GM21515 (cell line): ENCODE results near the gene RPL10A.
A peak's percentile ranks its signal among the peaks of the same experiment; 100 is the strongest.

Experiments
- ATAC-seq: cut with Tn5 transposase; IDR thresholded peaks from one replicate; pipeline ENCODE4 v1.9.1; 2021; ENCODE audit not compliant: unreplicated experiment

Gene RPL10A

DNA sequence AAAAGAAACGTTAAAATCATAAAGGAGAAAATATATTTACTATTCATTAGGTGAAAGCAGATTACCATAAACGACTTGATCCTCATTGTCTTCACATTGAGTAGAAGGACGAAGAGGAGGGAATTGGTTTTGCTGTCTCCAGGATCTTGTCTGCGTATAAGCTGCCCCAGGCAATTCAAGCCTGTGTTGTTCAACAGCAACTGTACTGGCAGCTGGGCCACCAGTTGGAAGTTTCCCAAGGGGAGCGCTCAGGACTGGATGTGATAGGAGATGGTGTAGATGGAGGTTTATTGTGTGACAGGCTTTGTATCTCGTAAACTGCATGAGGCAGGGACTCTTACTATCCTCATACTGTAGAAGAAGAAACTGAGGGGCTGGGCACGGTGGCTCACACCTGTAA, 20.0 kb upstream of the RPL10A start:
- no peak for ATAC-seq

DNA sequence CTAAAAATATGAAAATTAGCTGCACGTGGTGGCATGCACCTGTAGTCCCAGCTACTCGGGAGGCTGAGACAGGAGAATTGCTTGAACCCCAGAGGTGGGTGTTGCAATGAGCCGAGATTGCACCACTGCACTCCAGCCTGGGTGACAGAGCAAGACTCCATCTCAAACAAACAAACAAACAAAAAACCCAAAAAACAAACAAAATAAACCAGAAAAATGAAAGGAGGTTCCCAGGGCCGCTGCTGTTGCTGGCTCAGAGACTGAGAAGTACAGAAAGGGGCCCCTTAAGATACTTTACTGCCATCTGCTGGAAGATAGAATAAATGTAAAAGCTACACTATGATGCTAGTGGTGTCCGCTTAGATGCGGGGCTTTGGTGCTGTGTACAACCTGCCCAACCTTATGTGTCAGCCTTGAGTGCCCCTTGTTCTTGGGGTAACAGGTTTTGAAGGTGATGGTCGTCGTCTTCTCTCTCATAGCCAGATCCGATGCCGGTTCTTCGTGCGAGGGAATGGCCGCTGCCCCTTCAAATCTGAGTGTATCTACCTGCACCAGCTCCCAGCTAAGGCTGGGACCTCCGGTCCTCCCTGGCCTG, 18.8 kb upstream of the RPL10A start:
- peak; percentile 48 for ATAC-seq

- ATAC-seq: no peak
These were observed 16.6 kb upstream of the RPL10A start for GRCh38 chr6:35451354-35452182.

- peak; percentile 87 for ATAC-seq
These were observed 15.8 kb upstream of the RPL10A start, which contains the start of gene FANCE for GRCh38 chr6:35452183-35453090. Gene FANCE (plus strand): TSS chr6:35452338. CDS start chr6:35452546, 208 bp downstream.

DNA sequence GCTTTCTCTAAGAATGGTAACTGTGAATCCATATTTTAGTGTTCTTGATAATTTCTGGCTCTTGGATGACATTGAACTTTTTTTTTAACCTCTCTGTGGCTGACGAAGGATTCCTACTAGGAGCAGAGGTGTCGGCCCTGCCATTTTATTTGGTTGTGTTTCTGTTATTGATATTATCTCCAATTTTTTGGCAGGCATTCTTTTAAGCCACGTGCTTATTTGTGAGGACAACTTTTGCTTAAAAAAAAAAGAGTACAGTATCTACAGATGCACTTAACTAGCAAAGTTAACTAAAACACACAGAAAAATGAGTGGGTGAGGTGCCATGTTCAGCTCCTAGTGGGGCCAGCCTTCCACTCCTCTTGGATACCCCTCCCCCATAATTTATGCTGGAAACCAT, 15.0 kb upstream of the RPL10A start:
- no peak for ATAC-seq

DNA sequence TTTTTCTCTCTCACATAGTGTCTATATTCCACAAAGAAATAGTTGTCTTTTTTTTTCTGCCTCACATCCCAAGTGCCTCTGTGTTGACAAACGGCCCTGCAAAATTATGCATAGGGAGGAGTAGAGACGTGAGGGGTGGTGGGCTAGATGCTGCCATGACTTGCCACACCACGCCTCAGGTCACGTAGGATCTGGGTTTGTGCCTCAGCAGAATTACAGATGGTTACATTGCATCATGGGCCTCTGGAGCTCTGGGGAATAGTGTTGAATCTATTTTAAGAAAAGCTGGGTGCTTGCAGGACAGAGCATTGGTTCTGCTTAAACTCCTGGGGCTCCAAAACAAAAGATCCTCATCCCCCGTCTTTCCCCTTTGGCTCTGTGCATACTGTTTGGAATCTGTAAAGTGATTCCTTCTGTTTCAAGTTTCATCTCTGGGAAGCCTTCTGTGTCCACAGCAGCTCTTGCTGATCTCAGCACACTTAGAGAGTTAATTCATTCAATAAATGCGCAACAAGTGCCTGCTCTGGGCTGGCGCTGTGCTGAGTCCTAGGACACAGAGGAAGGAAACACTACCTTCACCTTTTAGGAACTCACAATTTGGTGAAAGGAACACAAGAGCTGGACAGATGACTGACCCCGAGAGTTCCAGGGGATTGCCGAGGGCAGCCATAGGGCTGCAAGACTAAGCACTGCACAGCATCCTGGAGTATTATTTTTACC, 13.7 kb upstream of the RPL10A start:
- no peak for ATAC-seq

DNA sequence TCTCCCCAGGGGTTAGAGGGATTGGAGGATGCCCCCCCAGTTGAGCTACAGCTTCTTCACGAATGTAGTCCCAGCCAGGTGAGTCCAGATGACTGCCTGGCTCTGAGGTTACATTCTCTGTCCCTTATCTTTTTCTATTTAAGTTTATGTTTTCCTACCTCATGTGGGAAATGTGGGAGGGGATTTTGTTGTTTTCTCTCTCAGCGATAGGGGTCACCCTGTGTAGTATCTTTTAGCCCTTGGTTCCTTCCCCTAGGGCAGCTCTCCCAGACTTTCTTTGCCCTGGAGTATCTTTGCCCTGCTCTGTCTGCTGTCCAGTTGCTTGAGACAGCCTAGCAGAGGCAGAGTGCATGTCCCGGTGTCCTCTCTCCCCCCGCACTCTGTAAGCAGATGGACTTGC, 10.3 kb upstream of the RPL10A start:
- no peak for ATAC-seq

DNA sequence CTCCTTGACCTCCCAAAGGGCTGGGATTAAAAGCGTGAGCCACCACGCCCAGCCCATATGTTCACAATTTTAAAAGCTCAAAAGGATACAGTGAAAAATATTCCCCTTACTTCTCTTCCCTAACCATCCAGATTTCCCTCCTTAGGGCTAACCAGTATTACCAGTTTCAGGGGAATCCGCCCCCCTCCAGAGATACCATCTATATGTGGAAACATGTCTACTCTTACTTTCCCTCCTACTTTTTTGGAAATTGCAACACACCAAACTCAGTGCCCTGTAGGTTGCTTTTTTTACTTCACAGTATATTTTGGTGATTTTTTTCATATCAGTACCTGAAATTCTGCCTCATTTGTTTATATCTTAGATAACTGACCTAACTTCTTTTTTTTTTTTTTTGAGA, 6.9 kb upstream of the RPL10A start:
- ATAC-seq: no peak

- ATAC-seq: no peak
These were observed 4.9 kb upstream of the RPL10A start for GRCh38 chr6:35463292-35463691.

DNA sequence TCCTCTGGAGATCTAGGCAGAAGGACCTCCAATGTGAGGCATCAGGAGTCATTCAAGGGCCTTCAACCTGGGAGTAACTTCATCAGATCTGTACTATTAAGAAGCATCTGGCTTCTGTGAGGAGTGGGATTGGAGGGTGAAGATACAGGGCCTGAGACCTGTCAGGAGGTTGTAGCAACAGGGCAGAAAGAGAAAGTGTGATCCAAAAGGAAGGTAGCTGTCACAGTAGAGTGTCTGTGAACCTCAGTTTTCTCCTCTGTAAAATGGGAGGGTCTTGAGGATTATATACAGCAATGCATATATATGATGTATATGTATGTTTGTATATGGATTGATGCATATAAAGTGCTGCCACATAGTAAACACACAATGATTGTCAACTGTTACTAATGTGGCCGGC, 2.6 kb upstream of the RPL10A start:
- ATAC-seq: no peak

DNA sequence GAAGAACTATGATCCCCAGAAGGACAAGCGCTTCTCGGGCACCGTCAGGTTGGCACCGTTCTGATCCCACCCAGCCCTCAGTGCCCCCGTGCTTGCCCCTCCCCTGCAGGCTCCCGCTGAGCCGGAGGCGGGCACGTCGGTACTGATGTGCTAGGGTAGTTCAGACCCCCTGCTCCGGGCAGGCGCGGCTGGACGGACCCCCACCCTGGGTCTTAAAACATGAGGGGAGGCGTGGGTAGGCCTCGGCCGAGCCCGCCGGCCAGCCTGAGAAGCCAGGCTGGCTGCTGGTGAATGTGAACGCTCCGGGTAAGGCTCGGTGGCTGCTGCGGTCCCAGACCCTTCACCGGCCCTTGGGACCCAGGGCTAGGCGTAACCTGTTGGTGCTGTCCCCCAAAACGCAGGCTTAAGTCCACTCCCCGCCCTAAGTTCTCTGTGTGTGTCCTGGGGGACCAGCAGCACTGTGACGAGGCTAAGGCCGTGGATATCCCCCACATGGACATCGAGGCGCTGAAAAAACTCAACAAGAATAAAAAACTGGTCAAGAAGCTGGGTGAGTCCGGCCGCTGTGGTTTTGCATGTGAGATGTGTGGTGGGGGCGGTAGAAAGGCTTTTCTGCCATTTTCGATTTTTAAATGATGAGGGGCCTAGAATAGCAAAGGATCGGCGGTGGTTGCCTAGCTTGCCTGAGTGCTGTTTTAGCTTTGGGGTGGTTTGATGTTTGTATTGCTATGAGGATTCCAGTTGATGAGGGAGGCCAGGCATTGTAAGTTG, 964 bp downstream of the RPL10A start:
- ATAC-seq: no peak

GRCh38 chr6:35469751-35470662, 1.8 kb downstream of the RPL10A start:
- no peak for ATAC-seq

- no peak for ATAC-seq
These were observed 2.5 kb downstream of the RPL10A start for GRCh38 chr6:35470663-35471120.

DNA sequence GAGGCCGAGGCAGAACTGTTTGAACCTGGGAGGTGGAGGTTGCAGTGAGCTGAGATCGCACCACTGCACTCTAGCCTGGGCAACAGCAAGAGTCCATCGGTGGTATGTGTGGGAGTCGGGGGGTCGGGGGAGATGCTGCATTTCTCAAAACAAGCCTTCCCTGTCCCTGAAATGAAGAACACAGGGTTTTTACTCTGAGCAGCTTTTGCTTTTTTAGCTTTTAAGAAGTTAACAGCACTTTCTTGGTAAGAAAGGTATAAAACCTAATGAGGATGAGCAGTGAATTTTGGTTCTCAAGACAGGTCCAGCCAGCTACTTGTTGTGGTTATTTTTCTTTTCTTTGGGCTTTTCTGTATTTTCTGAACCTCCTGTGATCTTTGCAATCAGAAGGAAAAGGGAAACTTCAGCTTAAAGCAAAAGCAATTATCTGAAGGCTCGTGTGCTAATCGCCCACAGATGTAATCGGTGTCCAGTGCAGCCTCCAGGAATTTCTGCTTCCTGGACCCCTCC, 3.7 kb downstream of the RPL10A start:
- no peak for ATAC-seq

GRCh38 chr6:35473075-35473849, 5.1 kb downstream of the RPL10A start:
- no peak for ATAC-seq

GRCh38 chr6:35473850-35474130, 5.6 kb downstream of the RPL10A start:
- no peak for ATAC-seq

DNA sequence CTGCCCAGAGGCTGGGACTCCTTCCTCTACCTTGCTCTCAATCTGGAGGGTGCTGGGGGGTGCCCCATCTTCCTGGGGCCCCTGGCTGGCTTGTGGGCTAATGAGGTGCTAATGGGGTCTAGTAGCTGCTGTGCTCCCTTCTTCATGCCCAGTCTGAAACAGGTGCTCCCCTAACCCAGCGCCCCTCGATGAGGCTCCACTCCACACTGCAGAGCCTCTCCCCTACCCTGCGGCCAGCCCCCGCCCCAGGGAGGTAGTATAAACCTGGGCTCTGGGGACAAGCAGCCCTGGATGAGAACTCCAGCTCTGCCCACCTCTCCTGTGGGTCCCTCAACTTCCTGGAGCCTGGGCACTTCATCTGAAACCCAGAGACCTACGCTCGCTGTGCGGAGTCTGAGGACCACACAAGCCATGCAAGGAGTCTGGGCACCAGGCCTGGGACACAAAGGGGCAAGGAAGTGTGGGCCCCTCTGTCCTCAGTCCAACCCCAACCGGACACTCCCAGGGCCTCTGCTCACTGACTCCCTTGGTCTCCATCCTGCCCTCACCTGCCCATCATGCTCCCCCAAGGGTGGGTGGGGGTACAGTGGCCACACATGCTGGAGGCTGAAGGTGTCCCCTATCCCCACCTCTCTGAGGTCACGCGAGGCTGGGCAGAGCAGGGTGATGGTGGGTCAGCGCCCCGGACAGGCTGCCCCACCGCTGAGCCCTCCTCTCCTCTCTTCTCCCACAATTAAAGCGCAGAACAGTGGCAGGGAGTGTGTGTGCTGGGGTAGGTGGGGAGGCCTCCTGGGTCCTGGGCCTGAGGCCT, 6.1 kb downstream of the RPL10A start:
- ATAC-seq: no peak
